Activated gamma-delta T cell (primary cell): ENCODE measurements around the gene HYAL4.
"Not testable (repeated sequence)": the region's sequence is repeated elsewhere in the genome, so short reads cannot be mapped to it uniquely, and the experiment has no call there.

Experiments
- DNase-seq: peaks from one replicate; lab custom pipeline; 2025; lab: John Stamatoyannopoulos, UW
- total RNA-seq, 2 donors: gene quantifications; one replicate each; lab custom pipeline; 2026; lab: John Stamatoyannopoulos, UW

Gene HYAL4
- total RNA-seq, result 0 to 0.04 reads per million in 2 donors

- DNase-seq, result no peak
Observed at GRCh38 chr7:123844712-123845219, at the start of gene HYAL4. TSS of gene HYAL4 (plus strand) at chr7:123845169. CDS start at chr7:123868274, 23,105 bp downstream.

GRCh38 chr7:123795917-123796316 is 49.1 kb upstream of the HYAL4 start:
- DNase-seq, result no peak

- DNase-seq, result no peak
Observed at GRCh38 chr7:123796568-123796967, 48.4 kb upstream of the HYAL4 start.

GRCh38 chr7:123797673-123798531 is 47.1 kb upstream of the HYAL4 start:
- no peak for DNase-seq

- DNase-seq, result no peak
Observed at GRCh38 chr7:123798532-123799188, 46.3 kb upstream of the HYAL4 start.

GRCh38 chr7:123802249-123802648 is 42.7 kb upstream of the HYAL4 start:
- no peak for DNase-seq

- no peak for DNase-seq
Observed at GRCh38 chr7:123805287-123805686, 39.7 kb upstream of the HYAL4 start.

- DNase-seq, result no peak
Observed at GRCh38 chr7:123809471-123809870, 35.5 kb upstream of the HYAL4 start.

GRCh38 chr7:123811056-123811455 is 33.9 kb upstream of the HYAL4 start:
- DNase-seq, result no peak

- no peak for DNase-seq
Observed at GRCh38 chr7:123816916-123817315, 28.1 kb upstream of the HYAL4 start.

GRCh38 chr7:123819001-123819400 is 26.0 kb upstream of the HYAL4 start:
- DNase-seq, result no peak

- DNase-seq, result not testable (repeated sequence)
Observed at GRCh38 chr7:123819795-123820194, 25.2 kb upstream of the HYAL4 start.

GRCh38 chr7:123820864-123821263 is 24.1 kb upstream of the HYAL4 start:
- no peak for DNase-seq

- DNase-seq, result no peak
Observed at GRCh38 chr7:123821320-123821719, 23.6 kb upstream of the HYAL4 start.

GRCh38 chr7:123823898-123824753 is 20.8 kb upstream of the HYAL4 start:
- no peak for DNase-seq

GRCh38 chr7:123824754-123825067 is 20.3 kb upstream of the HYAL4 start:
- DNase-seq, result no peak

- no peak for DNase-seq
Observed at GRCh38 chr7:123828805-123829204, 16.2 kb upstream of the HYAL4 start.

GRCh38 chr7:123836656-123837055 is 8.3 kb upstream of the HYAL4 start:
- DNase-seq, result no peak

- DNase-seq, result not testable (repeated sequence)
Observed at GRCh38 chr7:123839106-123839505, 5.9 kb upstream of the HYAL4 start.

- DNase-seq, result not testable (repeated sequence)
Observed at GRCh38 chr7:123844142-123844541, 827 bp upstream of the HYAL4 start.

- DNase-seq, result no peak
Observed at GRCh38 chr7:123845823-123846216, 851 bp downstream of the HYAL4 start.

GRCh38 chr7:123846217-123846891 is 1.4 kb downstream of the HYAL4 start:
- no peak for DNase-seq
